MM.1S (cell line): ENCODE results near the gene NINJ1.

Source experiments
- EZH2 ChIP-seq: fragments of 300-600 bp; sonication (generic); optimal IDR thresholded peaks from 2 replicates; pipeline ENCODE3; 2017; ENCODE audit warnings: low read depth, mild to moderate bottlenecking, antibody characterized with exemption, low read length, mixed read lengths
- EZH2phosphoT487 ChIP-seq: fragments of 300-600 bp; sonication (generic); IDR thresholded peaks from 2 replicates; pipeline ENCODE4 v1.6.1; 2018; ENCODE audit warnings: antibody characterized with exemption, low read length
- TF ChIP-seq, protein P1 (sequence below): fragments of 300-600 bp; sonication (generic); IDR thresholded peaks from 2 replicates; pipeline ENCODE4 v1.5.1; 2016; ENCODE audit warnings: antibody characterized with exemption, low read length, mixed read lengths

DNA sequence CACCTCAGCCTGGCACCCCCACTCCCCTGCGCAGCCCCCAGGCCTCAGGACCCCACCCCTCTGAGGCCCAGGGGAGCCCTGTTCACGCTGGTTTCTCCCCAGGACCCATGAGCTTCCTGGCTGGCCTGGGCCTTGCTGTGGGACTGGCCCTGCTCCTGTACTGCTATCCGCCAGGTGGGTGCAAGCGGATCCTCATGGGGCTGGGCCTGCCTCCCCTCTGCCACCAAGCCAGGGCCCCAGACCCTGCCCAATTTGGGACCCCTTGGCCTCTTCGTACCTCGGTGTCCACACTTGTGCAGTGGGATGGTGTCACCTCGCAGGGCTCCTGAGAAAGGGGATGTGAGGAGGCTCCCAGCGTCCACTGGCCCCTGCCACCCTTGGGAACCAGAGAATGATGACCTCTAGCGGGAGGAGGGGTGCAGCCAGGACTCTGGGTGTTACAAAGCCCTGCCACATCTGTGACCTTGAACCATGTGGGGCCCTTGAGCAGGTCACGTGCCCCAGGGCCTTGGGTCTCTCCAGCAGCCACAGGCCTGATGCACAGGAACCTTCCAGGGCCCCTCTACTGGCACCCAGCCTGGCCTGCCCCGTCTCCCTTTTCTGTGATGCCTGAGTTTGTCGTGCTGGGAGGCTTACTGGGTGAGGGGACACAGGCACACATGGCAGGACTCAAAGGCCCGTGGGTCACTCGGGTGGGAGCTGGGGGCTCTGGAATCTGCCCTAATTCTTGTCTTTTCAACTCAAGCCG, 21.8 kb downstream of the NINJ1 start:
- TF ChIP-seq, protein P1, sequence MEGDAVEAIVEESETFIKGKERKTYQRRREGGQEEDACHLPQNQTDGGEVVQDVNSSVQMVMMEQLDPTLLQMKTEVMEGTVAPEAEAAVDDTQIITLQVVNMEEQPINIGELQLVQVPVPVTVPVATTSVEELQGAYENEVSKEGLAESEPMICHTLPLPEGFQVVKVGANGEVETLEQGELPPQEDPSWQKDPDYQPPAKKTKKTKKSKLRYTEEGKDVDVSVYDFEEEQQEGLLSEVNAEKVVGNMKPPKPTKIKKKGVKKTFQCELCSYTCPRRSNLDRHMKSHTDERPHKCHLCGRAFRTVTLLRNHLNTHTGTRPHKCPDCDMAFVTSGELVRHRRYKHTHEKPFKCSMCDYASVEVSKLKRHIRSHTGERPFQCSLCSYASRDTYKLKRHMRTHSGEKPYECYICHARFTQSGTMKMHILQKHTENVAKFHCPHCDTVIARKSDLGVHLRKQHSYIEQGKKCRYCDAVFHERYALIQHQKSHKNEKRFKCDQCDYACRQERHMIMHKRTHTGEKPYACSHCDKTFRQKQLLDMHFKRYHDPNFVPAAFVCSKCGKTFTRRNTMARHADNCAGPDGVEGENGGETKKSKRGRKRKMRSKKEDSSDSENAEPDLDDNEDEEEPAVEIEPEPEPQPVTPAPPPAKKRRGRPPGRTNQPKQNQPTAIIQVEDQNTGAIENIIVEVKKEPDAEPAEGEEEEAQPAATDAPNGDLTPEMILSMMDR, result no peak
- TF ChIP-seq EZH2 (no peak), EZH2phosphoT487 (no peak)
